WTC11 (cell line): ENCODE data around the gene AKT3. TPM values are rescaled to one million over a fixed set of nuclear protein-coding genes. Genes with fewer than 3 reads are reported as not detected.
A peak's percentile ranks its signal among the peaks of the same experiment; 100 is the strongest.

Experiments
- ATAC-seq: fragments of 200-7000 bp; cut with Tn5 transposase; 2 replicates; pipeline ENCODE4 v1.10.0; 2021; ENCODE audit warnings: mild to moderate bottlenecking, moderate library complexity
- CTCF ChIA-PET: fragments of 300-600 bp; sonication (Branson Sonifier 250); formaldehyde crosslinking; loops from one replicate; lab custom pipeline; 2021; ENCODE audit warnings: antibody characterized with exemption; lab: Charles Lee
- POLR2A ChIA-PET: fragments of 350-600 bp; sonication (Branson Sonifier 250); formaldehyde crosslinking; loops from one replicate; lab custom pipeline; 2021; ENCODE audit warnings: antibody characterized with exemption; lab: Charles Lee
- DNase-seq: peaks from one replicate; pipeline ENCODE4 v3.0.0; 2021; ENCODE audit warnings: low spot score
- H3K27ac Mint-ChIP-seq: 2 replicates; pipeline ENCODE4 v1.8.0; 2021; ENCODE audit warnings: mixed read lengths
- H3K27me3 Mint-ChIP-seq: 2 replicates; pipeline ENCODE4 v1.8.0; 2021; ENCODE audit warnings: low read depth, mild to moderate bottlenecking, moderate library complexity, mixed read lengths
- H3K36me3 Mint-ChIP-seq: 2 replicates; pipeline ENCODE4 v1.8.0; 2021; ENCODE audit warnings: mixed read lengths
- H3K4me1 Mint-ChIP-seq: 2 replicates; pipeline ENCODE4 v1.8.0; 2022; ENCODE audit warnings: mixed read lengths
- H3K4me3 Mint-ChIP-seq: 2 replicates; pipeline ENCODE4 v1.8.0; 2021; ENCODE audit warnings: mild to moderate bottlenecking, moderate library complexity, mixed read lengths
- H3K9me3 Mint-ChIP-seq: 2 replicates; pipeline ENCODE4 v1.8.0; 2021; ENCODE audit warnings: mixed read lengths
- AFF4 ChIP-seq: sonication (generic); formaldehyde crosslinking; IDR thresholded peaks from 2 replicates; pipeline ENCODE4 v1.8.1; 2023; ENCODE audit warnings: mild to moderate bottlenecking, missing genetic modification reagents, borderline replicate concordance
- E2F1 ChIP-seq: sonication (generic); formaldehyde crosslinking; IDR thresholded peaks from 2 replicates; pipeline ENCODE4 v1.8.0; 2022; ENCODE audit warnings: mild to moderate bottlenecking, missing genetic modification reagents
- GABPB1 ChIP-seq: sonication (generic); formaldehyde crosslinking; IDR thresholded peaks from 2 replicates; pipeline ENCODE4 v1.8.1; 2023; ENCODE audit warnings: mild to moderate bottlenecking, missing genetic modification reagents
- MXD4 ChIP-seq: fragments of 250-450 bp; sonication (Bioruptor Pico); IDR thresholded peaks from 2 replicates; pipeline ENCODE4 v1.8.0; 2021; ENCODE audit warnings: mild to moderate bottlenecking, moderate library complexity, borderline replicate concordance
- NR3C1 ChIP-seq: sonication (generic); formaldehyde crosslinking; conservative IDR thresholded peaks from 2 replicates; pipeline ENCODE4 v1.8.1; 2023; ENCODE audit warnings: low read depth, mild to moderate bottlenecking, missing genetic modification reagents
- RORB ChIP-seq: fragments of 250-450 bp; sonication (Bioruptor Pico); IDR thresholded peaks from 2 replicates; pipeline ENCODE4 v1.9.0; 2021; ENCODE audit warnings: mild to moderate bottlenecking
- SP1 ChIP-seq: sonication (generic); formaldehyde crosslinking; conservative IDR thresholded peaks from 2 replicates; pipeline ENCODE4 v1.8.1; 2022; ENCODE audit warnings: missing genetic modification reagents
- ZNF219 ChIP-seq: sonication (generic); formaldehyde crosslinking; IDR thresholded peaks from 2 replicates; pipeline ENCODE4 v1.8.0; 2023; ENCODE audit warnings: missing genetic modification reagents, mild to moderate bottlenecking, borderline replicate concordance
- ZNF281 ChIP-seq: sonication (generic); formaldehyde crosslinking; IDR thresholded peaks from 2 replicates; pipeline ENCODE4 v1.8.0; 2023; ENCODE audit warnings: mild to moderate bottlenecking, missing genetic modification reagents
- ZNF671 ChIP-seq: fragments of 250-450 bp; sonication (Bioruptor Pico); IDR thresholded peaks from 2 replicates; pipeline ENCODE4 v1.8.0; 2021; ENCODE audit warnings: mild to moderate bottlenecking
- ZSCAN18 ChIP-seq: fragments of 250-450 bp; sonication (Bioruptor Pico); IDR thresholded peaks from 2 replicates; pipeline ENCODE4 v2.1.2; 2022; ENCODE audit warnings: mild to moderate bottlenecking, moderate library complexity
- total RNA-seq: library from RNA; stranded (reverse); gene quantifications from 3 replicates; pipeline ENCODE4 v1.2.3, GENCODE V29; 2021
- TF ChIP-seq, protein P1 (sequence below): sonication (generic); formaldehyde crosslinking; IDR thresholded peaks from 2 replicates; pipeline ENCODE4 v1.8.1; 2023; ENCODE audit warnings: mild to moderate bottlenecking, missing genetic modification reagents, moderate library complexity
- TF ChIP-seq, protein P2 (sequence below): sonication (generic); formaldehyde crosslinking; conservative IDR thresholded peaks from 2 replicates; pipeline ENCODE4 v1.8.1; 2022; ENCODE audit warnings: mild to moderate bottlenecking, missing genetic modification reagents
- TF ChIP-seq, protein P3 (sequence below): fragments of 250-450 bp; sonication (Bioruptor Pico); IDR thresholded peaks from 2 replicates; pipeline ENCODE4 v1.8.0; 2021; ENCODE audit warnings: mild to moderate bottlenecking
- TF ChIP-seq, protein P4 (sequence below): fragments of 250-450 bp; sonication (Bioruptor Pico); IDR thresholded peaks from 2 replicates; pipeline ENCODE4 v1.9.0; 2021; ENCODE audit warnings: mild to moderate bottlenecking
- TF ChIP-seq, protein P5 (sequence below): sonication (generic); formaldehyde crosslinking; IDR thresholded peaks from 2 replicates; pipeline ENCODE4 v1.8.1; 2022; ENCODE audit warnings: low read depth, mild to moderate bottlenecking, moderate library complexity, missing genetic modification reagents, borderline replicate concordance

Gene AKT3
- total RNA-seq, 1 experiment from 2014 or later = 38.5 TPM

GRCh38 chr1:243723050-243723449 lies 127.0 kb downstream of the AKT3 start:
- Mint-ChIP-seq H3K27ac (no peak overlapping the region), H3K4me3 (no peak overlapping the region), H3K4me1 (peaks cover 52% of the 10 kb centered on the region), H3K27me3 (no peaks in the 10 kb centered on the region)
- no peak for DNase-seq
- ChIA-PET CTCF (no interaction called here), POLR2A (no interaction called here)
- ATAC-seq = no peak
- TF ChIP-seq, protein P1, sequence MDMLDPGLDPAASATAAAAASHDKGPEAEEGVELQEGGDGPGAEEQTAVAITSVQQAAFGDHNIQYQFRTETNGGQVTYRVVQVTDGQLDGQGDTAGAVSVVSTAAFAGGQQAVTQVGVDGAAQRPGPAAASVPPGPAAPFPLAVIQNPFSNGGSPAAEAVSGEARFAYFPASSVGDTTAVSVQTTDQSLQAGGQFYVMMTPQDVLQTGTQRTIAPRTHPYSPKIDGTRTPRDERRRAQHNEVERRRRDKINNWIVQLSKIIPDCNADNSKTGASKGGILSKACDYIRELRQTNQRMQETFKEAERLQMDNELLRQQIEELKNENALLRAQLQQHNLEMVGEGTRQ (CRISPR knock-in tag) = no peak
- TF ChIP-seq ZSCAN18 (no peak), NR3C1 (CRISPR knock-in tag) (no peak), ZNF281 (CRISPR knock-in tag) (no peak)
- TF ChIP-seq, all 79 proteins: peak for 0
- H3K36me3 Mint-ChIP-seq = no peaks in the 10 kb centered on the region
- H3K9me3 Mint-ChIP-seq = no peaks in the 10 kb centered on the region; the same call in 1 of the 2 replicates

- Mint-ChIP-seq H3K4me1 (peaks cover 56% of the 10 kb centered on the region), H3K9me3 (no peaks in the 10 kb centered on the region; the same call in 1 of the 2 replicates), H3K27me3 (no peaks in the 10 kb centered on the region), H3K27ac (peak overlapping the region; percentile 44; the same call in 1 of the 2 replicates), H3K36me3 (no peaks in the 10 kb centered on the region), H3K4me3 (no peak overlapping the region)
- ATAC-seq (no peak), DNase-seq (no peak)
- TF ChIP-seq ZNF671 (CRISPR knock-in tag) (no peak), ZNF219 (CRISPR knock-in tag) (no peak), SP1 (no peak), MXD4 (CRISPR knock-in tag) (no peak), GABPB1 (no peak)
- TF ChIP-seq, protein P2, sequence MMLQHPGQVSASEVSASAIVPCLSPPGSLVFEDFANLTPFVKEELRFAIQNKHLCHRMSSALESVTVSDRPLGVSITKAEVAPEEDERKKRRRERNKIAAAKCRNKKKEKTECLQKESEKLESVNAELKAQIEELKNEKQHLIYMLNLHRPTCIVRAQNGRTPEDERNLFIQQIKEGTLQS (CRISPR knock-in tag) = no peak
- TF ChIP-seq, protein P3, sequence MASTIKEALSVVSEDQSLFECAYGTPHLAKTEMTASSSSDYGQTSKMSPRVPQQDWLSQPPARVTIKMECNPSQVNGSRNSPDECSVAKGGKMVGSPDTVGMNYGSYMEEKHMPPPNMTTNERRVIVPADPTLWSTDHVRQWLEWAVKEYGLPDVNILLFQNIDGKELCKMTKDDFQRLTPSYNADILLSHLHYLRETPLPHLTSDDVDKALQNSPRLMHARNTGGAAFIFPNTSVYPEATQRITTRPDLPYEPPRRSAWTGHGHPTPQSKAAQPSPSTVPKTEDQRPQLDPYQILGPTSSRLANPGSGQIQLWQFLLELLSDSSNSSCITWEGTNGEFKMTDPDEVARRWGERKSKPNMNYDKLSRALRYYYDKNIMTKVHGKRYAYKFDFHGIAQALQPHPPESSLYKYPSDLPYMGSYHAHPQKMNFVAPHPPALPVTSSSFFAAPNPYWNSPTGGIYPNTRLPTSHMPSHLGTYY (CRISPR knock-in tag) = no peak
- TF ChIP-seq, protein P4, sequence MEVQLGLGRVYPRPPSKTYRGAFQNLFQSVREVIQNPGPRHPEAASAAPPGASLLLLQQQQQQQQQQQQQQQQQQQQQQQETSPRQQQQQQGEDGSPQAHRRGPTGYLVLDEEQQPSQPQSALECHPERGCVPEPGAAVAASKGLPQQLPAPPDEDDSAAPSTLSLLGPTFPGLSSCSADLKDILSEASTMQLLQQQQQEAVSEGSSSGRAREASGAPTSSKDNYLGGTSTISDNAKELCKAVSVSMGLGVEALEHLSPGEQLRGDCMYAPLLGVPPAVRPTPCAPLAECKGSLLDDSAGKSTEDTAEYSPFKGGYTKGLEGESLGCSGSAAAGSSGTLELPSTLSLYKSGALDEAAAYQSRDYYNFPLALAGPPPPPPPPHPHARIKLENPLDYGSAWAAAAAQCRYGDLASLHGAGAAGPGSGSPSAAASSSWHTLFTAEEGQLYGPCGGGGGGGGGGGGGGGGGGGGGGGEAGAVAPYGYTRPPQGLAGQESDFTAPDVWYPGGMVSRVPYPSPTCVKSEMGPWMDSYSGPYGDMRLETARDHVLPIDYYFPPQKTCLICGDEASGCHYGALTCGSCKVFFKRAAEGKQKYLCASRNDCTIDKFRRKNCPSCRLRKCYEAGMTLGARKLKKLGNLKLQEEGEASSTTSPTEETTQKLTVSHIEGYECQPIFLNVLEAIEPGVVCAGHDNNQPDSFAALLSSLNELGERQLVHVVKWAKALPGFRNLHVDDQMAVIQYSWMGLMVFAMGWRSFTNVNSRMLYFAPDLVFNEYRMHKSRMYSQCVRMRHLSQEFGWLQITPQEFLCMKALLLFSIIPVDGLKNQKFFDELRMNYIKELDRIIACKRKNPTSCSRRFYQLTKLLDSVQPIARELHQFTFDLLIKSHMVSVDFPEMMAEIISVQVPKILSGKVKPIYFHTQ (CRISPR knock-in tag) = no peak
- ChIA-PET CTCF (no interaction called here), POLR2A (no interaction called here)
Measured at GRCh38 chr1:243719476-243719875, 130.6 kb downstream of the AKT3 start.

GRCh38 chr1:243718893-243719292 lies 131.2 kb downstream of the AKT3 start:
- Mint-ChIP-seq H3K4me3 (no peak overlapping the region), H3K9me3 (no peaks in the 10 kb centered on the region; the same call in 1 of the 2 replicates), H3K27me3 (no peaks in the 10 kb centered on the region), H3K27ac (no peak overlapping the region), H3K36me3 (no peaks in the 10 kb centered on the region), H3K4me1 (peaks cover 58% of the 10 kb centered on the region)
- ATAC-seq (no peak), DNase-seq (no peak)
- CTCF ChIA-PET = no interaction called here
- POLR2A ChIA-PET = no interaction called here
- TF ChIP-seq AFF4 (CRISPR knock-in tag) = no peak
- TF ChIP-seq E2F1 (CRISPR knock-in tag) = no peak
- TF ChIP-seq RORB (CRISPR knock-in tag) = no peak
- TF ChIP-seq, protein P5, sequence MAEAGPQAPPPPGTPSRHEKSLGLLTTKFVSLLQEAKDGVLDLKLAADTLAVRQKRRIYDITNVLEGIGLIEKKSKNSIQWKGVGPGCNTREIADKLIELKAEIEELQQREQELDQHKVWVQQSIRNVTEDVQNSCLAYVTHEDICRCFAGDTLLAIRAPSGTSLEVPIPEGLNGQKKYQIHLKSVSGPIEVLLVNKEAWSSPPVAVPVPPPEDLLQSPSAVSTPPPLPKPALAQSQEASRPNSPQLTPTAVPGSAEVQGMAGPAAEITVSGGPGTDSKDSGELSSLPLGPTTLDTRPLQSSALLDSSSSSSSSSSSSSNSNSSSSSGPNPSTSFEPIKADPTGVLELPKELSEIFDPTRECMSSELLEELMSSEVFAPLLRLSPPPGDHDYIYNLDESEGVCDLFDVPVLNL (CRISPR knock-in tag) = no peak
